ENCODE data around the gene NTMT2. TPM values are rescaled to one million over a fixed set of nuclear protein-coding genes. Genes with fewer than 3 reads are reported as not detected.

The NTMT2 gene
- total and polyA plus RNA-seq, 2 donors (not counting 1 experiment from before 2014, with no cell fraction given) = not detected

GRCh38 chr1:170133766-170134495 lies 11.8 kb upstream of the NTMT2 start:
- no peak for ATAC-seq (ENCODE audit: low read depth)
- TF ChIP-seq, protein P1, sequence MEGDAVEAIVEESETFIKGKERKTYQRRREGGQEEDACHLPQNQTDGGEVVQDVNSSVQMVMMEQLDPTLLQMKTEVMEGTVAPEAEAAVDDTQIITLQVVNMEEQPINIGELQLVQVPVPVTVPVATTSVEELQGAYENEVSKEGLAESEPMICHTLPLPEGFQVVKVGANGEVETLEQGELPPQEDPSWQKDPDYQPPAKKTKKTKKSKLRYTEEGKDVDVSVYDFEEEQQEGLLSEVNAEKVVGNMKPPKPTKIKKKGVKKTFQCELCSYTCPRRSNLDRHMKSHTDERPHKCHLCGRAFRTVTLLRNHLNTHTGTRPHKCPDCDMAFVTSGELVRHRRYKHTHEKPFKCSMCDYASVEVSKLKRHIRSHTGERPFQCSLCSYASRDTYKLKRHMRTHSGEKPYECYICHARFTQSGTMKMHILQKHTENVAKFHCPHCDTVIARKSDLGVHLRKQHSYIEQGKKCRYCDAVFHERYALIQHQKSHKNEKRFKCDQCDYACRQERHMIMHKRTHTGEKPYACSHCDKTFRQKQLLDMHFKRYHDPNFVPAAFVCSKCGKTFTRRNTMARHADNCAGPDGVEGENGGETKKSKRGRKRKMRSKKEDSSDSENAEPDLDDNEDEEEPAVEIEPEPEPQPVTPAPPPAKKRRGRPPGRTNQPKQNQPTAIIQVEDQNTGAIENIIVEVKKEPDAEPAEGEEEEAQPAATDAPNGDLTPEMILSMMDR (IDR thresholded peaks at IDR 0.05) = no peak
- TF ChIP-seq EZH2 (IDR thresholded peaks at IDR 0.05; ENCODE audit: borderline replicate concordance, insufficient read depth, low read depth, low read length, poor library complexity, severe bottlenecking) = no peak
- no peaks in the 10 kb centered on the region for H4K20me1 ChIP-seq (ENCODE audit: control insufficient read depth, insufficient read depth, low read length, poor library complexity, severe bottlenecking)

GRCh38 chr1:170134521-170134920 lies 11.2 kb upstream of the NTMT2 start:
- no peak for DNase-seq
- WGBS (ENCODE audit: insufficient coverage) = 80% methylated on average over 2 of the region's 6 CpGs
- Mint-ChIP-seq H3K4me3 (no peak overlapping the region), H3K27me3 (peaks cover 6% of the 10 kb centered on the region), H3K4me1 (no peaks in the 10 kb centered on the region), H3K9me3 (ENCODE audit: insufficient read depth) (no peaks in the 10 kb centered on the region), H3K27ac (no peak overlapping the region)
- no peak overlapping the region for H3K9ac ChIP-seq (ENCODE audit: low read length)
- no peaks in the 10 kb centered on the region for H3K9me3 ChIP-seq (ENCODE audit: control extremely low read depth in 1 of 3, control insufficient read depth in 2 of 3, insufficient read depth in 1 of 3, low read length in 2 of 3)
- H3K4me3 ChIP-seq (ENCODE audit: control extremely low read depth in 1 of 5, extremely low read depth in 1 of 5, insufficient read depth in 1 of 5, low read depth in 2 of 5, low read length in 4 of 5) = no peak overlapping the region
- H3K4me1 ChIP-seq (ENCODE audit: control insufficient read depth in 2 of 2, insufficient read depth in 2 of 2, low read length in 2 of 2) = no peaks in the 10 kb centered on the region
- no peak overlapping the region for H3K4me2 ChIP-seq (replicated peaks; ENCODE audit: low read depth, low read length, poor library complexity, severe bottlenecking)
- H3K36me3 ChIP-seq (replicated peaks in 1 of 2; ENCODE audit: control extremely low read depth in 1 of 2, control insufficient read depth in 1 of 2, extremely low read depth in 1 of 2, insufficient read depth in 2 of 2, low read length in 1 of 2) = no peaks in the 10 kb centered on the region
- H3K79me2 ChIP-seq (ENCODE audit: control insufficient read depth, insufficient read depth, low read length) = no peaks in the 10 kb centered on the region
- H3K27ac ChIP-seq (ENCODE audit: low read length in 2 of 2) = no peak overlapping the region
- intact Hi-C loops (cut with micrococcal nuclease) = no loop called here
- ATAC-seq (ENCODE audit: low read depth) = no peak
- ChIA-PET CTCF (no interaction called here), POLR2A (no interaction called here)
- no peak overlapping the region for H2AFZ ChIP-seq (ENCODE audit: insufficient read depth, low read depth, low read length, poor library complexity, severe bottlenecking)
- TF ChIP-seq EZH2 (IDR thresholded peaks at IDR 0.05; ENCODE audit: borderline replicate concordance, insufficient read depth, low read depth, low read length, poor library complexity, severe bottlenecking) = no peak
- TF ChIP-seq, protein P1 (IDR thresholded peaks at IDR 0.05) = no peak
- no peaks in the 10 kb centered on the region for H3K27me3 ChIP-seq (replicated peaks in 1 of 4; ENCODE audit: control extremely low read depth in 1 of 4, control insufficient read depth in 3 of 4, insufficient read depth in 4 of 4, low read length in 3 of 4)
- H4K20me1 ChIP-seq (ENCODE audit: control insufficient read depth, insufficient read depth, low read length, poor library complexity, severe bottlenecking) = no peaks in the 10 kb centered on the region

More at GRCh38 chr1:170133766-170134495, 11.8 kb upstream of the NTMT2 start:
- no peak overlapping the region for H3K4me2 ChIP-seq (replicated peaks; ENCODE audit: low read depth, low read length, poor library complexity, severe bottlenecking)
- WGBS (ENCODE audit: insufficient coverage) = 83% methylated on average over 2 of the region's 2 CpGs
- Mint-ChIP-seq H3K4me1 (no peaks in the 10 kb centered on the region), H3K27ac (no peak overlapping the region), H3K9me3 (ENCODE audit: insufficient read depth) (no peaks in the 10 kb centered on the region), H3K27me3 (peaks cover 8% of the 10 kb centered on the region), H3K4me3 (no peak overlapping the region)
- no peak overlapping the region for H3K4me3 ChIP-seq (ENCODE audit: control extremely low read depth in 1 of 5, extremely low read depth in 1 of 5, insufficient read depth in 1 of 5, low read depth in 2 of 5, low read length in 4 of 5)
- no peak overlapping the region for H3K9ac ChIP-seq (ENCODE audit: low read length)
- no peaks in the 10 kb centered on the region for H3K4me1 ChIP-seq (ENCODE audit: control insufficient read depth in 2 of 2, insufficient read depth in 2 of 2, low read length in 2 of 2)
- H3K79me2 ChIP-seq (ENCODE audit: control insufficient read depth, insufficient read depth, low read length) = no peaks in the 10 kb centered on the region
- H2AFZ ChIP-seq (ENCODE audit: insufficient read depth, low read depth, low read length, poor library complexity, severe bottlenecking) = no peak overlapping the region
- ChIA-PET POLR2A (no interaction called here), CTCF (no interaction called here)
- H3K27me3 ChIP-seq (replicated peaks in 1 of 4; ENCODE audit: control extremely low read depth in 1 of 4, control insufficient read depth in 3 of 4, insufficient read depth in 4 of 4, low read length in 3 of 4) = no peaks in the 10 kb centered on the region
- H3K36me3 ChIP-seq (replicated peaks in 1 of 2; ENCODE audit: control extremely low read depth in 1 of 2, control insufficient read depth in 1 of 2, extremely low read depth in 1 of 2, insufficient read depth in 2 of 2, low read length in 1 of 2) = no peaks in the 10 kb centered on the region
- no peak overlapping the region for H3K27ac ChIP-seq (ENCODE audit: low read length in 2 of 2)
- intact Hi-C loops (cut with micrococcal nuclease) = no loop called here
- DNase-seq = no peak
- H3K9me3 ChIP-seq (ENCODE audit: control extremely low read depth in 1 of 3, control insufficient read depth in 2 of 3, insufficient read depth in 1 of 3, low read length in 2 of 3) = no peaks in the 10 kb centered on the region
